Mesendoderm (in vitro differentiated cells): ENCODE data around the gene DPYSL4.
"Not testable (repeated sequence)": the region's sequence is repeated elsewhere in the genome, so short reads cannot be mapped to it uniquely, and the experiment has no call there.

Experiments used
- DNase-seq: peaks from one replicate; pipeline ENCODE4 v3.0.0; 2013
- H2AK5ac ChIP-seq: 2 replicates; pipeline ENCODE4 v1.6.1; 2013; ENCODE audit warnings: low read length, inconsistent platforms
- H2BK120ac ChIP-seq: 2 replicates; pipeline ENCODE4 v1.6.1; 2013; ENCODE audit warnings: low read depth, mild to moderate bottlenecking, low read length, moderate library complexity, mixed read lengths
- H2BK15ac ChIP-seq: replicated peaks from 2 replicates; pipeline ENCODE4 v1.6.1; 2013; ENCODE audit warnings: low read depth, mild to moderate bottlenecking, moderate library complexity
- H2BK5ac ChIP-seq: 2 replicates; pipeline ENCODE4 v1.6.1; 2013; ENCODE audit warnings: low read length, inconsistent platforms
- H3K18ac ChIP-seq: 2 replicates; pipeline ENCODE4 v1.6.1; 2013; ENCODE audit warnings: mild to moderate bottlenecking, low read length, mixed read lengths
- H3K23ac ChIP-seq: one replicate; pipeline ENCODE4 v1.6.1; 2013; ENCODE audit warnings: low read length
- H3K27ac ChIP-seq: 2 replicates; pipeline ENCODE4 v1.5.1; 2013; ENCODE audit warnings: low read depth, mild to moderate bottlenecking, inconsistent platforms, low read length, moderate library complexity
- H3K27me3 ChIP-seq: 2 replicates; pipeline ENCODE4 v1.6.1; 2013; ENCODE audit warnings: low read length, control low read depth, mild to moderate bottlenecking, inconsistent platforms; ENCODE audit not compliant: insufficient read depth, poor library complexity
- H3K36me3 ChIP-seq: 2 replicates; pipeline ENCODE4 v1.6.1; 2013; ENCODE audit warnings: low read length, inconsistent platforms; ENCODE audit not compliant: control insufficient read depth, insufficient read depth
- H3K4ac ChIP-seq: one replicate; pipeline ENCODE4 v1.6.1; 2013; ENCODE audit warnings: low read depth, mild to moderate bottlenecking, low read length, moderate library complexity
- H3K4me1 ChIP-seq: 2 replicates; pipeline ENCODE4 v1.6.1; 2013; ENCODE audit warnings: low read depth, low read length, inconsistent platforms; ENCODE audit not compliant: control insufficient read depth
- H3K4me2 ChIP-seq: 2 replicates; pipeline ENCODE4 v1.6.1; 2013; ENCODE audit warnings: low read length
- H3K4me3 ChIP-seq: 2 replicates; pipeline ENCODE4 v1.5.1; 2013; ENCODE audit warnings: mild to moderate bottlenecking, low read length
- H3K56ac ChIP-seq: one replicate; pipeline ENCODE4 v1.6.1; 2013; ENCODE audit warnings: low read length
- H3K79me1 ChIP-seq: 2 replicates; pipeline ENCODE4 v1.6.1; 2013; ENCODE audit warnings: low read length, inconsistent platforms
- H3K79me2 ChIP-seq: 2 replicates; pipeline ENCODE4 v1.6.1; 2013; ENCODE audit warnings: mild to moderate bottlenecking, low read length; ENCODE audit not compliant: control insufficient read depth, insufficient read depth
- H3K9ac ChIP-seq: 2 replicates; pipeline ENCODE4 v1.6.1; 2013; ENCODE audit warnings: low read length, inconsistent platforms
- H4K5ac ChIP-seq: one replicate; pipeline ENCODE4 v1.6.1; 2013; ENCODE audit warnings: low read length
- H4K8ac ChIP-seq: one replicate; pipeline ENCODE4 v1.6.1; 2013; ENCODE audit warnings: low read depth, mild to moderate bottlenecking, control low read depth, low read length, moderate library complexity
- WGBS: extraction: QIAGEN DNeasy Blood & Tissue Kit; methylation state at CpG from one replicate; pipeline ENCODE4 v1.1.7; 2013; ENCODE audit warnings: low lambda C conversion rate, missing lambda C conversion rate; ENCODE audit not compliant: insufficient coverage; ENCODE audit errors: extremely low coverage; 5-methylcytosine and 5-hydroxymethylcytosine counted together

DPYSL4 gene

GRCh38 chr10:132220996-132221395, 34.2 kb downstream of the DPYSL4 start:
- no CpG with 5 or more reads among the region's 18 CpGs for WGBS

GRCh38 chr10:132222726-132223125, 36.0 kb downstream of the DPYSL4 start:
- Histone ChIP-seq H3K18ac (no peak overlapping the region), H3K56ac (no peak overlapping the region), H2BK5ac (no peak overlapping the region), H4K5ac (no peak overlapping the region), H4K8ac (no peak overlapping the region), H2AK5ac (no peak overlapping the region), H2BK120ac (no peak overlapping the region), H3K4me2 (no peak overlapping the region), H3K79me2 (no peaks in the 10 kb centered on the region), H3K4me1 (no peaks in the 10 kb centered on the region), H3K79me1 (no peaks in the 10 kb centered on the region), H3K27me3 (no peaks in the 10 kb centered on the region), H3K9ac (no peak overlapping the region), H3K23ac (no peak overlapping the region), H3K4ac (no peak overlapping the region), H3K36me3 (no peaks in the 10 kb centered on the region), H3K27ac (no peak overlapping the region), H3K4me3 (no peak overlapping the region), H2BK15ac (no peak overlapping the region)
- WGBS: no CpG with 5 or more reads among the region's 21 CpGs
- no peak for DNase-seq

More at GRCh38 chr10:132220996-132221395, 34.2 kb downstream of the DPYSL4 start:
- H3K4me3 ChIP-seq, H4K5ac ChIP-seq, H3K27ac ChIP-seq, H3K4ac ChIP-seq, H3K36me3 ChIP-seq, H3K23ac ChIP-seq, H4K8ac ChIP-seq, H3K79me2 ChIP-seq, H2BK120ac ChIP-seq, H3K9ac ChIP-seq, H3K4me1 ChIP-seq, H2BK5ac ChIP-seq, H3K56ac ChIP-seq, H2AK5ac ChIP-seq, H2BK15ac ChIP-seq, DNase-seq, H3K27me3 ChIP-seq, H3K18ac ChIP-seq, H3K79me1 ChIP-seq, H3K4me2 ChIP-seq: not testable (repeated sequence)

DNA sequence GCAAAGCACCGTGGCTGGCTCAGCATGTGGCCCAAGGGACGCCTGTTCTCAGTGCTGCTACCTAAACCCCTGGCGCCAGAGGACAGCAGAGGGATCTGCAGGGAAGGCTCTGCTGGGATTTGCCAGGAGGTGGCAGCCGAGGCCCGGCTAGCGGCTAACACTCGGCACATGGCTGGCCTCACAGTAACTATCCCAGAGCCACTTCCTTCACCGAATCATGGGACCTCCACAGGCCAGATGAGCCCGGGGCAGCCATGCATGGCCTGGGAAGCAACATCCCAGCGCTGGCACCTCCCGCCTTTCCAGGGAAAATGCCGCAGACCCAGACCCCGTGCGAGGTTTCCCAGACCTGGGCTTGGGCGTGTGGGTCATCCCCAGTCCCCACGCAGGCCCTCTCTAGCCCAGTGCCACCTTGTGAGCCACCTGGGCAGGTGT, 36.4 kb downstream of the DPYSL4 start:
- no peak overlapping the region for H2BK5ac ChIP-seq
- no peaks in the 10 kb centered on the region for H3K27me3 ChIP-seq
- H2BK15ac ChIP-seq: no peak overlapping the region
- no peak overlapping the region for H3K56ac ChIP-seq
- no peak overlapping the region for H3K9ac ChIP-seq
- H3K79me1 ChIP-seq: no peaks in the 10 kb centered on the region
- H3K18ac ChIP-seq: no peak overlapping the region
- H3K23ac ChIP-seq: no peak overlapping the region
- WGBS: no CpG with 5 or more reads among the region's 16 CpGs
- no peaks in the 10 kb centered on the region for H3K36me3 ChIP-seq
- H3K4ac ChIP-seq: no peak overlapping the region
- no peak overlapping the region for H4K5ac ChIP-seq
- no peak overlapping the region for H3K4me3 ChIP-seq
- H3K4me1 ChIP-seq: no peaks in the 10 kb centered on the region
- no peaks in the 10 kb centered on the region for H3K79me2 ChIP-seq
- no peak overlapping the region for H2AK5ac ChIP-seq
- no peak overlapping the region for H3K27ac ChIP-seq
- DNase-seq: peak; percentile 93
- H4K8ac ChIP-seq: no peak overlapping the region
- no peak overlapping the region for H2BK120ac ChIP-seq
- no peak overlapping the region for H3K4me2 ChIP-seq

- no peaks in the 10 kb centered on the region for H3K27me3 ChIP-seq
- H3K9ac ChIP-seq: no peak overlapping the region
- no peak overlapping the region for H2AK5ac ChIP-seq
- no peak for DNase-seq
- H4K5ac ChIP-seq: no peak overlapping the region
- H3K79me2 ChIP-seq: no peaks in the 10 kb centered on the region
- H3K36me3 ChIP-seq: no peaks in the 10 kb centered on the region
- no peak overlapping the region for H2BK120ac ChIP-seq
- no peak overlapping the region for H3K4me2 ChIP-seq
- no peak overlapping the region for H3K4ac ChIP-seq
- H3K79me1 ChIP-seq: no peaks in the 10 kb centered on the region
- no peak overlapping the region for H2BK5ac ChIP-seq
- no CpG with 5 or more reads among the region's 23 CpGs for WGBS
- H3K18ac ChIP-seq: no peak overlapping the region
- no peak overlapping the region for H3K23ac ChIP-seq
- no peak overlapping the region for H4K8ac ChIP-seq
- H3K56ac ChIP-seq: no peak overlapping the region
- H3K4me1 ChIP-seq: no peaks in the 10 kb centered on the region
- no peak overlapping the region for H3K27ac ChIP-seq
- no peak overlapping the region for H3K4me3 ChIP-seq
- no peak overlapping the region for H2BK15ac ChIP-seq
Observed at GRCh38 chr10:132223611-132224342, 37.0 kb downstream of the DPYSL4 start.

GRCh38 chr10:132224343-132225072, 37.8 kb downstream of the DPYSL4 start:
- no peak overlapping the region for H4K8ac ChIP-seq
- H3K23ac ChIP-seq: no peak overlapping the region
- no peak overlapping the region for H3K4ac ChIP-seq
- no peaks in the 10 kb centered on the region for H3K79me2 ChIP-seq
- H2BK120ac ChIP-seq: no peak overlapping the region
- H4K5ac ChIP-seq: no peak overlapping the region
- no peak overlapping the region for H2BK15ac ChIP-seq
- no peak overlapping the region for H3K4me3 ChIP-seq
- no peak overlapping the region for H3K56ac ChIP-seq
- no peak overlapping the region for H3K9ac ChIP-seq
- WGBS: no CpG with 5 or more reads among the region's 20 CpGs
- no peak overlapping the region for H2AK5ac ChIP-seq
- no peak overlapping the region for H3K27ac ChIP-seq
- H3K4me2 ChIP-seq: no peak overlapping the region
- H3K36me3 ChIP-seq: no peaks in the 10 kb centered on the region
- H3K4me1 ChIP-seq: no peaks in the 10 kb centered on the region
- H3K18ac ChIP-seq: no peak overlapping the region
- H3K79me1 ChIP-seq: no peaks in the 10 kb centered on the region
- H2BK5ac ChIP-seq: no peak overlapping the region
- no peaks in the 10 kb centered on the region for H3K27me3 ChIP-seq
- no peak for DNase-seq
